HG02763 (cell line): ENCODE results near the gene CCBE1.

Experiments used
- ATAC-seq: cut with Tn5 transposase; IDR thresholded peaks from one replicate; pipeline ENCODE4 v1.9.1; 2021; ENCODE audit warnings: mild to moderate bottlenecking, moderate library complexity; ENCODE audit not compliant: unreplicated experiment

The CCBE1 gene

GRCh38 chr18:59466980-59467379 is 230.2 kb downstream of the CCBE1 start:
- ATAC-seq = no peak

- ATAC-seq = no peak
Measured at GRCh38 chr18:59464486-59464885, 232.7 kb downstream of the CCBE1 start.

- ATAC-seq = no peak
Measured at GRCh38 chr18:59461171-59461570, 236.1 kb downstream of the CCBE1 start.

- no peak for ATAC-seq
Measured at GRCh38 chr18:59460072-59460420, 237.2 kb downstream of the CCBE1 start.

- ATAC-seq = no peak
Measured at GRCh38 chr18:59459369-59460071, 237.7 kb downstream of the CCBE1 start.

GRCh38 chr18:59458575-59458974 is 238.6 kb downstream of the CCBE1 start:
- ATAC-seq = no peak

GRCh38 chr18:59456657-59457056 is 240.6 kb downstream of the CCBE1 start:
- no peak for ATAC-seq

- no peak for ATAC-seq
Measured at GRCh38 chr18:59455728-59456276, 241.4 kb downstream of the CCBE1 start.

- ATAC-seq = no peak
Measured at GRCh38 chr18:59454909-59455727, 242.1 kb downstream of the CCBE1 start.

- ATAC-seq = no peak
Measured at GRCh38 chr18:59453468-59453961, 243.7 kb downstream of the CCBE1 start.

- ATAC-seq = no peak
Measured at GRCh38 chr18:59451963-59452362, 245.3 kb downstream of the CCBE1 start.

GRCh38 chr18:59451073-59451472 is 246.2 kb downstream of the CCBE1 start:
- no peak for ATAC-seq

- ATAC-seq = no peak
Measured at GRCh38 chr18:59448546-59448945, 248.7 kb downstream of the CCBE1 start.

GRCh38 chr18:59446012-59446411 is 251.2 kb downstream of the CCBE1 start:
- no peak for ATAC-seq

GRCh38 chr18:59437851-59438569 is 259.2 kb downstream of the CCBE1 start:
- ATAC-seq = no peak

GRCh38 chr18:59432803-59433597 is 264.2 kb downstream of the CCBE1 start:
- ATAC-seq = no peak

GRCh38 chr18:59431131-59431530 is 266.1 kb downstream of the CCBE1 start:
- no peak for ATAC-seq

GRCh38 chr18:59429608-59430007 is 267.6 kb downstream of the CCBE1 start:
- no peak for ATAC-seq

- no peak for ATAC-seq
Measured at GRCh38 chr18:59428018-59428417, 269.2 kb downstream of the CCBE1 start.

GRCh38 chr18:59426855-59427254 is 270.4 kb downstream of the CCBE1 start:
- ATAC-seq = no peak
